Uterus (tissue), 4 donors: ENCODE measurements around the gene STING1. TPM values are rescaled to one million over a fixed set of nuclear protein-coding genes. Genes with fewer than 3 reads are reported as not detected.

ENCODE experiments used
- DNase-seq, 2 donors: peaks; one replicate each; pipeline ENCODE4 v3.0.0-alpha.2; 2019 to 2020
- H3K27ac ChIP-seq, 2 donors: fragments of 200-600 bp; sonication (generic); 1 replicate in 1 of 2; 2 replicates in 1 of 2; pipeline ENCODE4 v1.5.1; 2016 to 2018
- H3K27me3 ChIP-seq, 2 donors: fragments of 200-600 bp; sonication (generic); one replicate each; pipeline ENCODE4 v1.5.1; 2018 to 2019; ENCODE audit warnings: control low read depth in 1 of 2
- H3K36me3 ChIP-seq, 2 donors: fragments of 200-600 bp; sonication (generic); one replicate each; pipeline ENCODE4 v1.5.1; 2019; ENCODE audit warnings: control low read depth in 1 of 2
- H3K4me1 ChIP-seq, 2 donors: fragments of 200-600 bp; sonication (generic); one replicate each; pipeline ENCODE4 v1.5.1; 2018 to 2019; ENCODE audit warnings: control low read depth in 1 of 2
- H3K4me3 ChIP-seq, 2 donors: fragments of 200-600 bp; sonication (generic); 1 replicate in 1 of 2; 2 replicates in 1 of 2; pipeline ENCODE4 v1.5.1; 2018 to 2019; ENCODE audit warnings: mild to moderate bottlenecking in 1 of 2
- H3K9me3 ChIP-seq, 2 donors: fragments of 200-600 bp; sonication (generic); one replicate each; pipeline ENCODE4 v1.5.1; 2019; ENCODE audit warnings: control low read depth in 1 of 2
- CTCF ChIP-seq, 4 experiments: fragments of 200-600 bp in 2 of 4; fragments of 450-650 bp in 2 of 4; sonication (generic) in 2 of 4; IDR thresholded peaks; one replicate each; pipeline ENCODE4 v1.5.1; 2016 to 2019; ENCODE audit warnings: antibody characterized with exemption in 4 of 4, mild to moderate bottlenecking in 2 of 4, moderate library complexity in 1 of 4
- POLR2A ChIP-seq, 2 donors: fragments of 450-650 bp; IDR thresholded peaks; one replicate each; pipeline ENCODE4 v1.6.1; 2016; ENCODE audit warnings: antibody characterized with exemption in 2 of 2, mild to moderate bottlenecking in 1 of 2, moderate library complexity in 1 of 2
- intact Hi-C: fragments of 100-400 bp; cut with DNase I; formaldehyde crosslinking; loops from one replicate; pipeline ENCODE4 v1.15.1; 2023; ENCODE audit warnings: low total_unique reads
- total RNA-seq, 4 donors: library from RNA; depleted of rRNA in 3 of 4; stranded (reverse); fragments of >200 nt in 3 of 4; gene quantifications; one replicate each; pipeline versions ENCODE4 v1.1.0 to v1.2.4, GENCODE V29; 2014 to 2023
- donor health status: DM: yes; HTN: yes; CAD: no.

Gene STING1
- total RNA-seq, 4 donors from 2014 or later: 16.9 to 90.1 (median 48.5) TPM

GRCh38 chr5:139524940-139525585 lies 42.5 kb upstream of the STING1 start:
- intact Hi-C loops: no loop called here
- H3K4me3 ChIP-seq: no peak overlapping the region
- no peaks in the 10 kb centered on the region for H3K36me3 ChIP-seq
- H3K27me3 ChIP-seq: no peaks in the 10 kb centered on the region
- H3K9me3 ChIP-seq: no peaks in the 10 kb centered on the region
- TF ChIP-seq POLR2A (IDR thresholded peaks at IDR 0.05): no peak
- no peak for TF ChIP-seq CTCF (IDR thresholded peaks at IDR 0.05)
- no peak overlapping the region for H3K27ac ChIP-seq
- H3K4me1 ChIP-seq: no peaks in the 10 kb centered on the region
- no peak for DNase-seq

- Histone ChIP-seq H3K27me3 (no peaks in the 10 kb centered on the region), H3K9me3 (no peaks in the 10 kb centered on the region), H3K4me3 (no peak overlapping the region), H3K27ac (no peak overlapping the region), H3K36me3 (no peaks in the 10 kb centered on the region), H3K4me1 (no peaks in the 10 kb centered on the region)
- intact Hi-C loops: no loop called here
- no peak for DNase-seq
- TF ChIP-seq POLR2A (IDR thresholded peaks at IDR 0.05) (no peak), CTCF (IDR thresholded peaks at IDR 0.05) (no peak)
Observed at GRCh38 chr5:139524446-139524845, 41.9 kb upstream of the STING1 start.

GRCh38 chr5:139523635-139524445 lies 41.3 kb upstream of the STING1 start:
- H3K4me3 ChIP-seq: no peak overlapping the region
- no peaks in the 10 kb centered on the region for H3K27me3 ChIP-seq
- H3K4me1 ChIP-seq: no peaks in the 10 kb centered on the region
- H3K9me3 ChIP-seq: no peaks in the 10 kb centered on the region
- DNase-seq: no peak
- no peak overlapping the region for H3K27ac ChIP-seq
- TF ChIP-seq CTCF (IDR thresholded peaks at IDR 0.05) (no peak), POLR2A (IDR thresholded peaks at IDR 0.05) (no peak)
- intact Hi-C loops: no loop called here
- no peaks in the 10 kb centered on the region for H3K36me3 ChIP-seq

GRCh38 chr5:139517683-139518564 lies 35.4 kb upstream of the STING1 start:
- Histone ChIP-seq H3K36me3 (no peaks in the 10 kb centered on the region), H3K9me3 (no peaks in the 10 kb centered on the region), H3K27ac (peak overlapping the region; percentile 86 to 89), H3K27me3 (no peaks in the 10 kb centered on the region), H3K4me1 (no peaks in the 10 kb centered on the region), H3K4me3 (peak overlapping the region; percentile 48 to 49)
- peak; percentile 69 to 70 for TF ChIP-seq POLR2A (IDR thresholded peaks at IDR 0.05)
- TF ChIP-seq CTCF (IDR thresholded peaks at IDR 0.05): peak; percentile 96 to 99 (median 98)
- DNase-seq: peak; percentile 90 to 96
- intact Hi-C loops: loop anchor here (5.0 kb wide), 1 partner anchor 101 kb away; no protein-coding TSS in a partner anchor
